GM12878 (cell line): ENCODE data around the gene EPHA8. TPM values are rescaled to one million over a fixed set of nuclear protein-coding genes. Genes with fewer than 3 reads are reported as not detected.

Experiments used
- ATAC-seq: fragments of 200-7000 bp; cut with Tn5 transposase; 3 replicates; pipeline ENCODE4 v1.9.1; 2020; ENCODE audit warnings: mild to moderate bottlenecking, moderate library complexity
- BruUV-seq: library from RNA; stranded (reverse); fragments of 400-500 nt; replicated peaks from 2 replicates; lab custom pipeline; 2021; lab: Mats Ljungman, UMichigan
- CTCF ChIA-PET: fragments of 300-600 bp; sonication (Branson Sonifier 250); formaldehyde crosslinking; extraction: SDS; loops from one replicate; lab custom pipeline; 2021; ENCODE audit warnings: inconsistent platforms; lab: Yijun Ruan, JAX
- POLR2A ChIA-PET: fragments of 350-600 bp; formaldehyde crosslinking; extraction: SDS; loops from one replicate; lab custom pipeline; 2021; ENCODE audit warnings: inconsistent platforms; lab: Charles Lee
- RAD21 ChIA-PET: fragments of 300-600 bp; sonication (Branson Sonifier 250); formaldehyde crosslinking; loops from one replicate; lab custom pipeline; 2023; ENCODE audit warnings: antibody characterized with exemption; ENCODE audit not compliant: unreplicated experiment; lab: Charles Lee
- SMC1A ChIA-PET: fragments of 300-600 bp; sonication (Branson Sonifier 250); formaldehyde crosslinking; loops from one replicate; lab custom pipeline; 2023; ENCODE audit not compliant: unreplicated experiment, uncharacterized antibody; lab: Charles Lee
- DNase-seq: peaks from one replicate; pipeline ENCODE4 v3.0.0-alpha.2; 2011; ENCODE audit warnings: low read depth, low spot score
- FAIRE-seq: peaks from 3 replicates; lab custom pipeline; 2011; peaks lifted over from hg19 to GRCh38; lab: Jason Lieb, UNC
- H2AFZ ChIP-seq: 2 replicates; pipeline ENCODE4 v1.6.0; 2011; ENCODE audit warnings: low read depth, low read length, control low read depth; ENCODE audit not compliant: control insufficient read depth
- H3K27ac ChIP-seq: 2 replicates; pipeline ENCODE4 v1.5.1; 2011; ENCODE audit warnings: control low read depth; ENCODE audit not compliant: control insufficient read depth, insufficient read depth
- H3K27me3 ChIP-seq, 2 experiments: replicated peaks in 1 of 2; 2 replicates each; pipeline versions ENCODE4 v1.6.0 to v1.6.1; 2011; ENCODE audit warnings: low read length in 1 of 2; ENCODE audit not compliant: control insufficient read depth in 2 of 2, insufficient read depth in 2 of 2
- H3K36me3 ChIP-seq, 2 experiments: 2 replicates each; pipeline ENCODE4 v1.5.1; 2011; ENCODE audit warnings: low read length in 1 of 2; ENCODE audit not compliant: control insufficient read depth in 2 of 2, insufficient read depth in 2 of 2
- H3K4me1 ChIP-seq: 2 replicates; pipeline ENCODE4 v1.6.1; 2011; ENCODE audit warnings: mild to moderate bottlenecking, low read length, moderate library complexity, mixed read lengths; ENCODE audit not compliant: control insufficient read depth, insufficient read depth
- H3K4me2 ChIP-seq: 2 replicates; pipeline ENCODE4 v1.6.0; 2011; ENCODE audit warnings: control low read depth; ENCODE audit not compliant: control insufficient read depth, insufficient read depth
- H3K4me3 ChIP-seq: fragments of 200-600 bp; sonication (generic); 2 replicates; pipeline ENCODE4 v1.5.1; 2016
- H3K79me2 ChIP-seq: 2 replicates; pipeline ENCODE4 v1.6.0; 2011; ENCODE audit warnings: low read length; ENCODE audit not compliant: control insufficient read depth, insufficient read depth
- H3K9ac ChIP-seq: 2 replicates; pipeline ENCODE4 v1.8.0; 2011; ENCODE audit warnings: low read length, control low read depth, mixed read lengths; ENCODE audit not compliant: control insufficient read depth, insufficient read depth
- H3K9me3 ChIP-seq: replicated peaks from 3 replicates; pipeline ENCODE4 v1.5.1; 2011; ENCODE audit warnings: mild to moderate bottlenecking, low read length; ENCODE audit not compliant: control insufficient read depth, insufficient read depth
- H4K20me1 ChIP-seq: 2 replicates; pipeline ENCODE4 v1.6.0; 2011; ENCODE audit not compliant: control insufficient read depth, insufficient read depth
- CHD2 ChIP-seq: IDR thresholded peaks from 2 replicates; pipeline ENCODE4 v1.6.1; 2011; ENCODE audit warnings: low read depth, low read length, improper control_type of control experiment, borderline replicate concordance
- MYB ChIP-seq: fragments of 150-350 bp; IDR thresholded peaks from 2 replicates; pipeline ENCODE4 v1.6.1; 2014; ENCODE audit warnings: mild to moderate bottlenecking, low read depth, low read length, borderline replicate concordance
- PAX5 ChIP-seq: IDR thresholded peaks from 2 replicates; pipeline ENCODE4 v1.6.1; 2011; ENCODE audit warnings: low read depth, low read length, borderline replicate concordance
- WGBS: methylation state at CpG from one replicate; pipeline ENCODE4 v1.1.6; 2016; ENCODE audit warnings: low lambda C conversion rate; ENCODE audit not compliant: insufficient replicate concordance, insufficient coverage; ENCODE audit errors: missing lambda C conversion rate; 5-methylcytosine and 5-hydroxymethylcytosine counted together
- in situ Hi-C: fragments of 300-500 bp; cut with MboI; formaldehyde crosslinking; loops from 9 replicates; pipeline ENCODE4 v1.14.3; 2018; ENCODE audit warnings: mixed read lengths
- intact Hi-C: fragments of 100-400 bp; cut with micrococcal nuclease; formaldehyde crosslinking; loops from one replicate; pipeline ENCODE4 v1.14.2; 2022; ENCODE audit not compliant: unreplicated experiment
- polyA plus RNA-seq, 11 experiments: library from polyadenylated mRNA; depleted of rRNA in 4 of 11; unstranded in 6 of 11; stranded (reverse) in 5 of 11; fragments of >200 nt; fragmentation: Nextera tagmentation in 4 of 11; fragmentation: Illumina TruSeq in 1 of 11; extraction: Ambion mirVana in 4 of 11; extraction: Trizol in 1 of 11; gene quantifications; 1 replicate in 1 of 11; 2 replicates in 10 of 11; pipeline versions ENCODE4 v1.2.1 to v1.2.3, GENCODE V29; 2011 to 2016; ENCODE audit warnings: inconsistent platforms in 2 of 11, missing spikeins in 2 of 11, low read depth in 1 of 11
- total RNA-seq, 4 experiments: library from RNA; depleted of rRNA in 3 of 4; stranded (reverse); fragments of >200 nt in 3 of 4; fragmentation: Illumina TruSeq in 1 of 4; extraction: Trizol in 1 of 4; gene quantifications; 2 replicates each; pipeline versions ENCODE4 v1.2.1 to v1.2.3, GENCODE V29; 2013 to 2021

Gene EPHA8
- total and polyA plus RNA-seq, 10 of the 15 experiments (the other 5 are each of a cell fraction or from before 2014, with no cell fraction given): not detected

DNA sequence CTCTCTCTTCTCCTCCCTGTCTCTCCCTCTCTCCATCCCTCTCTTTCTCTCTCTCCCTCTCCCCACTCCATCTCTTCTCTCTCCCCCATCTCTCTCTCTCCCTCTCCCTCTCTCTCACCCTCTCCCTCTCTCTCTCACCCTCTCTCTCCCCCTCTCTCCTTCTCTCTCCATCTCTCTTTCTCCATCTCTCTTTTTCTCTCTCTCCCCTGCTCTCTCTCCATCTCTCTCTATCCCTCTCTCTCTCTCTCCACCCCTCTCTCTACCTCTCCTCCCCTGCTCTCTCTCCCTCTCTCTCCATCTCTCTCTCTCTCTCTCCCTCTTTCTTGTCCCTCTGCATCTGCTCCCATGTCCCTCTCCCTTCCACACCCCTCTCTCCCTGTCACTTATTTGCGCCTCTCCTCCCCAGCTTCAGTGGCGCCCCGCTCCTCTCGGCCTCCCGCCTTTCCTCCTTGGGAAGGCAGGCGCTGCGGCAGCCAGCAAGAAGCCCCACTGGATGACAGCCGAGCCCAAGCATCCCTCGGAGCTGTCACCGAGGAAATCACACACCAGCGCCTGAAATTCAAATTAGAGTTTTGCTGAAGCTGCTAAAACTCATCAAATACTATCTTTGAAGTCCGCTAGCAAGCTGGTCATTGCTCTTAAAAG, 15.3 kb upstream of the EPHA8 start:
- ChIA-PET RAD21 (no interaction called here), POLR2A (no interaction called here), SMC1A (no interaction called here), CTCF (no interaction called here)
- no peak overlapping the region for H3K4me3 ChIP-seq
- no peaks in the 10 kb centered on the region for H3K4me1 ChIP-seq
- no peaks in the 10 kb centered on the region for H3K79me2 ChIP-seq
- H3K9me3 ChIP-seq: no peaks in the 10 kb centered on the region
- no peaks in the 10 kb centered on the region for H4K20me1 ChIP-seq
- ATAC-seq (no peak), DNase-seq (no peak), FAIRE-seq (no peak)
- no TSS peak for BruUV-seq
- TF ChIP-seq PAX5 (no peak), CHD2 (no peak)
- intact Hi-C loops (no loop called here), in situ Hi-C loops (no loop called here)
- no peak overlapping the region for H3K27ac ChIP-seq
- H3K27me3 ChIP-seq: no peaks in the 10 kb centered on the region; a peak in 1 of 4 replicates
- H3K9ac ChIP-seq: no peak overlapping the region
- WGBS: 17% methylated on average over 12 of the region's 12 CpGs
- no peaks in the 10 kb centered on the region for H3K36me3 ChIP-seq
- no peak overlapping the region for H3K4me2 ChIP-seq
- H2AFZ ChIP-seq: no peak overlapping the region

DNA sequence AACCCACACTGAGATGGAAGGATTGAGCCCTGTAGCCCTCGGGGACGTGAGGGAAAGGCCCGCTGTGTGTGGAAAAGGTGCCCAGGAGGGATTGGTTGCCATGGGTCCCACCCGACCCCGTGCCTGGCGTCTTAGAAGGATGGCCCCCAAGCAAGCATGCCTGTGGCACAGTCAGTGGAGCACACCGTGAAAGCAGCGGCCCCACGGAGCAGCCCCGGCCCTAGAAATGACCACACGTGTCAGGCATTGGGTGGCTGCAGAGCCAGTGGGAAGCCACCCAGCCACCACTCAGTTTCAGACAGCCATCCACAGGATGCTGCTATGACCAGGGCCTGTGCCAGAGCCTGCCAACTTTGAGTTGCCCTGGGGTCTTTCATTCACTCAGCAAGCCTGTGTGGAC, 13.3 kb upstream of the EPHA8 start:
- Histone ChIP-seq H3K36me3 (no peaks in the 10 kb centered on the region), H3K27ac (no peak overlapping the region), H3K4me1 (no peaks in the 10 kb centered on the region), H4K20me1 (no peaks in the 10 kb centered on the region), H3K9ac (no peak overlapping the region), H3K79me2 (no peaks in the 10 kb centered on the region), H2AFZ (no peak overlapping the region), H3K27me3 (peaks cover 2 to 6% of the 10 kb centered on the region in 2 experiments), H3K4me3 (no peak overlapping the region), H3K9me3 (no peaks in the 10 kb centered on the region), H3K4me2 (no peak overlapping the region)
- DNase-seq: no peak
- POLR2A ChIA-PET: no interaction called here
- CTCF ChIA-PET: no interaction called here
- no peak for FAIRE-seq
- SMC1A ChIA-PET: no interaction called here
- no peak for TF ChIP-seq MYB
- RAD21 ChIA-PET: no interaction called here
- WGBS: 43% methylated on average over 11 of the region's 11 CpGs
- no peak for ATAC-seq
- no TSS peak for BruUV-seq
- intact Hi-C loops (no loop called here), in situ Hi-C loops (no loop called here)
